Omental fat pad (tissue), 4 donors: ENCODE results near the gene ABLIM3. TPM values are rescaled to one million over a fixed set of nuclear protein-coding genes. Genes with fewer than 3 reads are reported as not detected.

Source experiments
- ATAC-seq: fragments of 150-250 bp; one replicate; pipeline ENCODE4 v1.9.1; 2016; ENCODE audit warnings: mild to moderate bottlenecking, moderate library complexity; ENCODE audit not compliant: low FRiP score
- DNase-seq: peaks from one replicate; pipeline ENCODE4 v3.0.0-alpha.2; 2019; ENCODE audit warnings: low spot score
- CTCF ChIP-seq, 3 donors: fragments of 450-650 bp; IDR thresholded peaks; one replicate each; pipeline ENCODE4 v1.5.1; 2016 to 2017; ENCODE audit warnings: antibody characterized with exemption in 3 of 3, mild to moderate bottlenecking in 3 of 3, moderate library complexity in 2 of 3
- total RNA-seq, 4 donors: library from RNA; depleted of rRNA; stranded (reverse); fragments of >200 nt; gene quantifications; one replicate each; pipeline ENCODE4 v1.1.0, GENCODE V29; 2016

ABLIM3 gene
- total RNA-seq, 4 donors from 2014 or later = 47.8 to 456 (median 104) TPM

GRCh38 chr5:149201121-149201637, 59.9 kb downstream of the ABLIM3 start:
- ATAC-seq (no peak), DNase-seq (no peak)
- no peak for TF ChIP-seq CTCF (IDR thresholded peaks at IDR 0.05)

- no peak for DNase-seq
- ATAC-seq = no peak
- TF ChIP-seq CTCF (IDR thresholded peaks at IDR 0.05) = no peak
Observed at GRCh38 chr5:149202910-149203451, 61.7 kb downstream of the ABLIM3 start.

- ATAC-seq = no peak
- no peak for DNase-seq
- no peak for TF ChIP-seq CTCF (IDR thresholded peaks at IDR 0.05)
Observed at GRCh38 chr5:149203921-149204441, 62.7 kb downstream of the ABLIM3 start.

GRCh38 chr5:149205625-149206523, 64.6 kb downstream of the ABLIM3 start:
- DNase-seq (no peak), ATAC-seq (no peak)

GRCh38 chr5:149206524-149207141, 65.3 kb downstream of the ABLIM3 start:
- no peak for ATAC-seq
- no peak for DNase-seq
- TF ChIP-seq CTCF (IDR thresholded peaks at IDR 0.05) = no peak

More at GRCh38 chr5:149205625-149206523, 64.6 kb downstream of the ABLIM3 start:
- TF ChIP-seq CTCF (IDR thresholded peaks at IDR 0.05) = no peak

- no peak for DNase-seq
- no peak for TF ChIP-seq CTCF (IDR thresholded peaks at IDR 0.05)
- ATAC-seq = no peak
Observed at GRCh38 chr5:149207831-149208230, 66.5 kb downstream of the ABLIM3 start.
